Measurements from ENCODE around the gene ANXA6. TPM values are rescaled to one million over a fixed set of nuclear protein-coding genes. Genes with fewer than 3 reads are reported as not detected.

ANXA6 gene
- total and polyA plus RNA-seq, 2 donors (not counting 1 experiment from before 2014, with no cell fraction given): 136 to 300 TPM

GRCh38 chr5:151094030-151094851 lies 63.3 kb downstream of the ANXA6 start:
- H3K9ac ChIP-seq (ENCODE audit: low read length): peak overlapping the region; percentile 13
- peak; percentile 76 for ATAC-seq (ENCODE audit: low read depth)
- WGBS (ENCODE audit: insufficient coverage): 34% methylated on average over 9 of the region's 12 CpGs

More at GRCh38 chr5:151094030-151094851, 63.3 kb downstream of the ANXA6 start:
- ChIA-PET CTCF (interaction anchor here (0.8 to 2.7 kb wide), 6 partner anchors 22 to 128 kb away, joined by 3 to 8 read pairs (median 5); no protein-coding TSS in a partner anchor), POLR2A (interaction anchor here (1.2 to 1.3 kb wide), 2 partner anchors 15 to 34 kb away, joined by 3 to 5 read pairs; no protein-coding TSS in a partner anchor)
- H3K9me3 Mint-ChIP-seq (ENCODE audit: insufficient read depth): no peaks in the 10 kb centered on the region
- Histone ChIP-seq H4K20me1 (ENCODE audit: control insufficient read depth, insufficient read depth, low read length, poor library complexity, severe bottlenecking) (no peaks in the 10 kb centered on the region), H2AFZ (ENCODE audit: insufficient read depth, low read depth, low read length, poor library complexity, severe bottlenecking) (no peak overlapping the region), H3K4me2 (replicated peaks; ENCODE audit: low read depth, low read length, poor library complexity, severe bottlenecking) (peak overlapping the region; percentile 66), H3K4me3 (ENCODE audit: control extremely low read depth in 1 of 5, extremely low read depth in 1 of 5, insufficient read depth in 1 of 5, low read depth in 2 of 5, low read length in 4 of 5) (peak overlapping the region in 2 of 5 experiments; percentile 2 to 22), H3K79me2 (ENCODE audit: control insufficient read depth, insufficient read depth, low read length) (no peaks in the 10 kb centered on the region), H3K27ac (ENCODE audit: low read length in 2 of 2) (peak overlapping the region; percentile 26 to 76), H3K9me3 (ENCODE audit: control extremely low read depth in 1 of 3, control insufficient read depth in 2 of 3, insufficient read depth in 1 of 3, low read length in 2 of 3) (no peaks in the 10 kb centered on the region), H3K27me3 (replicated peaks in 1 of 4; ENCODE audit: control extremely low read depth in 1 of 4, control insufficient read depth in 3 of 4, insufficient read depth in 4 of 4, low read length in 3 of 4) (no peaks in the 10 kb centered on the region), H3K36me3 (replicated peaks in 1 of 2; ENCODE audit: control extremely low read depth in 1 of 2, control insufficient read depth in 1 of 2, extremely low read depth in 1 of 2, insufficient read depth in 2 of 2, low read length in 1 of 2) (peaks cover 1 to 7% of the 10 kb centered on the region in 2 experiments), H3K4me1 (ENCODE audit: control insufficient read depth in 2 of 2, insufficient read depth in 2 of 2, low read length in 2 of 2) (peaks cover 55 to 62% of the 10 kb centered on the region in 2 donors)
- intact Hi-C loops (cut with micrococcal nuclease): loop anchor here (1.0 to 2.0 kb wide), 3 partner anchors 8 to 34 kb away; partner anchors contain the start of gene TNIP1
- TF ChIP-seq EZH2 (IDR thresholded peaks at IDR 0.05; ENCODE audit: borderline replicate concordance, insufficient read depth, low read depth, low read length, poor library complexity, severe bottlenecking): no peak
- TF ChIP-seq, protein P1, sequence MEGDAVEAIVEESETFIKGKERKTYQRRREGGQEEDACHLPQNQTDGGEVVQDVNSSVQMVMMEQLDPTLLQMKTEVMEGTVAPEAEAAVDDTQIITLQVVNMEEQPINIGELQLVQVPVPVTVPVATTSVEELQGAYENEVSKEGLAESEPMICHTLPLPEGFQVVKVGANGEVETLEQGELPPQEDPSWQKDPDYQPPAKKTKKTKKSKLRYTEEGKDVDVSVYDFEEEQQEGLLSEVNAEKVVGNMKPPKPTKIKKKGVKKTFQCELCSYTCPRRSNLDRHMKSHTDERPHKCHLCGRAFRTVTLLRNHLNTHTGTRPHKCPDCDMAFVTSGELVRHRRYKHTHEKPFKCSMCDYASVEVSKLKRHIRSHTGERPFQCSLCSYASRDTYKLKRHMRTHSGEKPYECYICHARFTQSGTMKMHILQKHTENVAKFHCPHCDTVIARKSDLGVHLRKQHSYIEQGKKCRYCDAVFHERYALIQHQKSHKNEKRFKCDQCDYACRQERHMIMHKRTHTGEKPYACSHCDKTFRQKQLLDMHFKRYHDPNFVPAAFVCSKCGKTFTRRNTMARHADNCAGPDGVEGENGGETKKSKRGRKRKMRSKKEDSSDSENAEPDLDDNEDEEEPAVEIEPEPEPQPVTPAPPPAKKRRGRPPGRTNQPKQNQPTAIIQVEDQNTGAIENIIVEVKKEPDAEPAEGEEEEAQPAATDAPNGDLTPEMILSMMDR (IDR thresholded peaks at IDR 0.05): no peak
- peaks cover 68% of the 10 kb centered on the region for H3K4me1 Mint-ChIP-seq
- peak; percentile 79 for DNase-seq
- H3K27me3 Mint-ChIP-seq: no peaks in the 10 kb centered on the region
- peak overlapping the region; percentile 68 for H3K27ac Mint-ChIP-seq
- peak overlapping the region; percentile 82 for H3K4me3 Mint-ChIP-seq

Measured in B cell (primary cell).